OCI-LY7 (cell line): ENCODE results near the gene LIMD2. TPM values are rescaled to one million over a fixed set of nuclear protein-coding genes. Genes with fewer than 3 reads are reported as not detected.

Experiments used
- Bru-seq: library from RNA; stranded (reverse); fragments of 400-500 nt; gene quantifications from one replicate; lab custom pipeline; 2021; lab: Mats Ljungman, UMichigan
- BruChase-seq, 2 experiments: library from RNA; stranded (reverse); fragments of 400-500 nt; gene quantifications; one replicate each; lab custom pipeline; 2021; lab: Mats Ljungman, UMichigan
- BruUV-seq: library from RNA; stranded (reverse); fragments of 400-500 nt; replicated peaks from 2 replicates; lab custom pipeline; 2021; lab: Mats Ljungman, UMichigan
- CTCF ChIA-PET: fragments of 300-600 bp; sonication (Branson Sonifier 250); formaldehyde crosslinking; loops from one replicate; lab custom pipeline; 2022; ENCODE audit warnings: antibody characterized with exemption; ENCODE audit not compliant: unreplicated experiment; lab: Charles Lee
- POLR2A ChIA-PET: fragments of 300-600 bp; sonication (Branson Sonifier 250); formaldehyde crosslinking; loops from one replicate; lab custom pipeline; 2022; ENCODE audit warnings: antibody characterized with exemption; lab: Charles Lee
- DNase-seq: peaks from one replicate; pipeline ENCODE4 v3.0.0-alpha.2; 2015; ENCODE audit warnings: low spot score
- H2AFZ ChIP-seq: fragments of 200-600 bp; sonication (generic), shearing (Covaris generic); 2 replicates; pipeline ENCODE4 v1.6.1; 2014; ENCODE audit warnings: mild to moderate bottlenecking, antibody characterized with exemption, low read length, moderate library complexity
- H3K27ac ChIP-seq: fragments of 200-600 bp; sonication (generic); 2 replicates; pipeline ENCODE4 v1.5.1; 2014; ENCODE audit warnings: mixed run types, low read depth, mild to moderate bottlenecking, moderate library complexity, low read length, inconsistent platforms; ENCODE audit not compliant: poor library complexity, severe bottlenecking
- H3K36me3 ChIP-seq: fragments of 200-600 bp; sonication (generic); 2 replicates; pipeline ENCODE4 v1.6.1; 2014; ENCODE audit warnings: mild to moderate bottlenecking, antibody characterized with exemption, low read length, moderate library complexity, mixed read lengths; ENCODE audit not compliant: insufficient read depth
- H3K4me1 ChIP-seq: fragments of 200-600 bp; sonication (generic); 2 replicates; pipeline ENCODE4 v1.5.1; 2014; ENCODE audit warnings: mild to moderate bottlenecking, low read length; ENCODE audit not compliant: insufficient read depth, poor library complexity, severe bottlenecking
- H3K4me2 ChIP-seq: fragments of 200-600 bp; sonication (generic); 2 replicates; pipeline ENCODE4 v1.6.1; 2014; ENCODE audit warnings: mild to moderate bottlenecking, low read length
- H3K4me3 ChIP-seq: fragments of 200-600 bp; sonication (generic); 2 replicates; pipeline ENCODE4 v1.5.1; 2014; ENCODE audit warnings: mild to moderate bottlenecking, low read depth, low read length; ENCODE audit not compliant: poor library complexity, severe bottlenecking
- H3K79me2 ChIP-seq: fragments of 200-600 bp; sonication (generic); 2 replicates; pipeline ENCODE4 v1.6.1; 2016; ENCODE audit warnings: low read depth, mild to moderate bottlenecking, low read length, moderate library complexity, mixed read lengths; ENCODE audit not compliant: insufficient read depth
- H3K9me2 ChIP-seq: fragments of 200-600 bp; sonication (generic); 2 replicates; pipeline ENCODE4 v1.6.1; 2016; ENCODE audit warnings: mild to moderate bottlenecking, low read length, mixed read lengths; ENCODE audit not compliant: insufficient read depth
- H3K9me3 ChIP-seq: fragments of 200-600 bp; sonication (generic); 2 replicates; pipeline ENCODE4 v1.6.1; 2014; ENCODE audit warnings: mild to moderate bottlenecking, mixed run types, low read length, mixed read lengths
- H4K20me1 ChIP-seq: fragments of 200-600 bp; sonication (generic); 2 replicates; pipeline ENCODE4 v1.6.1; 2014; ENCODE audit warnings: mild to moderate bottlenecking, antibody characterized with exemption, low read length, moderate library complexity, mixed read lengths; ENCODE audit not compliant: insufficient read depth
- CTCF ChIP-seq: fragments of 200-600 bp; sonication (generic); conservative IDR thresholded peaks from 2 replicates; pipeline ENCODE4 v1.5.1; 2014; ENCODE audit warnings: mild to moderate bottlenecking, antibody characterized with exemption, low read length, moderate library complexity, mixed read lengths
- EZH2phosphoT487 ChIP-seq: fragments of 200-600 bp; sonication (generic); IDR thresholded peaks from 2 replicates; pipeline ENCODE4 v1.6.1; 2018; ENCODE audit warnings: low read depth, borderline replicate concordance, mild to moderate bottlenecking, mixed run types, antibody characterized with exemption, low read length, moderate library complexity, mixed read lengths
- intact Hi-C: fragments of 100-400 bp; cut with micrococcal nuclease; formaldehyde crosslinking; loops from one replicate; pipeline ENCODE4 v1.10.0; 2022; ENCODE audit not compliant: unreplicated experiment
- long read RNA-seq: library from polyadenylated mRNA; stranded (forward); transcript quantifications from one replicate; pipeline ENCODE4 v2.0.0, GENCODE V29; 2022
- total RNA-seq, 2 experiments: library from RNA; depleted of rRNA in 1 of 2; stranded (reverse); fragments of >200 nt in 1 of 2; shearing (Covaris generic) in 1 of 2; gene quantifications; 2 replicates each; pipeline ENCODE4 v1.2.3, GENCODE V29; 2014 to 2022

The LIMD2 gene
- total RNA-seq (2014; rRNA removed; shearing (Covaris generic)) (406 and 428 TPM in 2 replicates), total RNA-seq (2022) (286 and 306 TPM in 2 replicates), Bru-seq, nascent RNA (percentile 85 among the genes with signal in this experiment), BruChase-seq, experiment 1, labeled RNA remaining after a 6-hour chase (percentile 92 among the genes with signal in this experiment), BruChase-seq, experiment 2, labeled RNA remaining after a 2-hour chase (percentile 86 among the genes with signal in this experiment)
- long read RNA-seq, transcript LIMD2-208 (4 exons, 709 nt) = minor isoform, 17 of 582 reads
- long read RNA-seq, transcript LIMD2-201 (5 exons, 3,193 nt) = major isoform, 265 of 582 reads
- long read RNA-seq, transcript LIMD2-210 (3 exons, 509 nt) = minor isoform, 9 of 582 reads
- long read RNA-seq, transcript LIMD2-203 (3 exons, 2,019 nt) = minor isoform, 27 of 582 reads
- long read RNA-seq, partial matches to known transcripts = 193 of 582 reads
- long read RNA-seq, other reads (novel, unspliced or antisense) = 48 of 582 reads

- CTCF ChIA-PET = no interaction called here
- intact Hi-C loops = loop anchor here (1.0 to 5.0 kb wide), 5 partner anchors 92 to 273 kb away; partner anchors contain the start of genes CD79B and DCAF7
- H3K9me3 ChIP-seq = no peaks in the 10 kb centered on the region
- peaks cover 52% of the 10 kb centered on the region for H3K79me2 ChIP-seq
- TF ChIP-seq CTCF (no peak), EZH2phosphoT487 (no peak)
- H3K4me3 ChIP-seq = peak within 1 kb of the TSS; percentile 89
- H3K27ac ChIP-seq = peak within 1 kb of the TSS; percentile 95
- H2AFZ ChIP-seq = no peak within 1 kb of the TSS
- DNase-seq = peak; percentile 76
- peaks cover 76% of the 10 kb centered on the region for H3K4me1 ChIP-seq
- H4K20me1 ChIP-seq = peaks cover 16% of the 10 kb centered on the region; the same call in 1 of the 2 replicates
- BruUV-seq = no TSS peak
- POLR2A ChIA-PET = no interaction called here
- peak within 1 kb of the TSS; percentile 99 for H3K4me2 ChIP-seq
- no peaks in the 10 kb centered on the region for H3K9me2 ChIP-seq
- H3K36me3 ChIP-seq = peaks cover 64% of the 10 kb centered on the region
Measured at GRCh38 chr17:63699638-63700527, at the start of gene LIMD2. Gene LIMD2 (minus strand): TSS chr17:63700125. CDS start chr17:63699298, 827 bp downstream.

- Histone ChIP-seq H3K27ac (peak within 1 kb of the TSS; percentile 98), H3K9me2 (no peaks in the 10 kb centered on the region), H3K36me3 (peaks cover 28% of the 10 kb centered on the region), H3K4me1 (peaks cover 61% of the 10 kb centered on the region), H4K20me1 (0 out of 2 replicates have a peak, but pooled peaks cover 6% of the 10 kb centered on the region), H3K4me3 (peak within 1 kb of the TSS; percentile 98), H3K79me2 (peaks cover 28% of the 10 kb centered on the region), H3K4me2 (peak within 1 kb of the TSS; percentile 98), H2AFZ (peak within 1 kb of the TSS; percentile 70), H3K9me3 (no peaks in the 10 kb centered on the region)
- TF ChIP-seq CTCF (no peak), EZH2phosphoT487 (no peak)
- BruUV-seq = no TSS peak
- POLR2A ChIA-PET = interaction anchor here (0.7 to 1.7 kb wide), 20 partner anchors 9 to 474 kb away, joined by 3 to 11 read pairs (median 4); partner anchors contain the start of genes CCDC47, DDX42 and MAP3K3
- peak; percentile 99 for DNase-seq
- intact Hi-C loops = loop anchor here (1.0 to 10.0 kb wide), 7 partner anchors 32 to 403 kb away; partner anchors contain the start of genes CCDC47, FTSJ3, MAP3K3 and PSMC5
- CTCF ChIA-PET = no interaction called here
Measured at GRCh38 chr17:63741408-63742173, 41.7 kb upstream of the LIMD2 start, which contains the start of gene STRADA. Gene STRADA (minus strand): TSS chr17:63741799. CDS start chr17:63728369, 13,430 bp downstream.
